GM23338 (cell line): ENCODE measurements around the gene GADD45B. TPM values are rescaled to one million over a fixed set of nuclear protein-coding genes. Genes with fewer than 3 reads are reported as not detected.

ENCODE experiments used
- ATAC-seq: fragments of 200-7000 bp; cut with Tn5 transposase; 3 replicates; pipeline ENCODE4 v1.9.1; 2020
- DNase-seq: peaks from one replicate; pipeline ENCODE4 v3.0.0-alpha.2; 2015; ENCODE audit warnings: low spot score
- H2AFZ ChIP-seq: fragments of 200-600 bp; sonication (generic); 2 replicates; pipeline ENCODE4 v1.8.0; 2016; ENCODE audit warnings: antibody characterized with exemption, mild to moderate bottlenecking, moderate library complexity
- H3F3A ChIP-seq: fragments of 200-600 bp; sonication (generic); replicated peaks from 2 replicates; pipeline ENCODE4 v1.8.0; 2017; ENCODE audit warnings: antibody characterized with exemption, mixed run types, low read depth
- H3K27ac ChIP-seq: fragments of 200-600 bp; sonication (generic); 2 replicates; pipeline ENCODE4 v1.6.1; 2016; ENCODE audit warnings: low read depth
- H3K27me3 ChIP-seq: fragments of 200-600 bp; sonication (generic); 2 replicates; pipeline ENCODE4 v1.8.0; 2016; ENCODE audit warnings: mild to moderate bottlenecking, mixed run types, moderate library complexity; ENCODE audit not compliant: insufficient read depth
- H3K36me3 ChIP-seq: fragments of 200-600 bp; sonication (generic); 2 replicates; pipeline ENCODE4 v1.8.0; 2016; ENCODE audit warnings: mild to moderate bottlenecking; ENCODE audit not compliant: insufficient read depth
- H3K4me1 ChIP-seq: fragments of 200-600 bp; sonication (generic); 2 replicates; pipeline ENCODE4 v1.8.0; 2016; ENCODE audit warnings: mild to moderate bottlenecking, moderate library complexity; ENCODE audit not compliant: insufficient read depth
- H3K4me2 ChIP-seq: fragments of 200-600 bp; sonication (generic); 2 replicates; pipeline ENCODE4 v1.7.1; 2017; ENCODE audit warnings: mixed run types
- H3K4me3 ChIP-seq: fragments of 200-600 bp; sonication (generic); 2 replicates; pipeline ENCODE4 v1.6.1; 2016; ENCODE audit warnings: mixed run types
- H3K79me2 ChIP-seq: fragments of 200-600 bp; sonication (generic); replicated peaks from 2 replicates; pipeline ENCODE4 v1.8.0; 2017; ENCODE audit warnings: mild to moderate bottlenecking; ENCODE audit not compliant: insufficient read depth
- H3K9me2 ChIP-seq: fragments of 200-600 bp; sonication (generic); 2 replicates; pipeline ENCODE4 v1.8.0; 2017; ENCODE audit not compliant: insufficient read depth
- H4K20me1 ChIP-seq: fragments of 200-600 bp; sonication (generic); replicated peaks from 2 replicates; pipeline ENCODE4 v1.8.0; 2017; ENCODE audit warnings: mild to moderate bottlenecking; ENCODE audit not compliant: insufficient read depth
- H3K27ac Mint-ChIP-seq: 2 replicates; pipeline ENCODE4 v1.8.0; 2020; ENCODE audit warnings: inconsistent platforms, mild to moderate bottlenecking, moderate library complexity, mixed read lengths
- H3K27me3 Mint-ChIP-seq: 3 replicates; pipeline ENCODE4 v1.8.0; 2022; ENCODE audit warnings: low read depth, mild to moderate bottlenecking, moderate library complexity, mixed read lengths, inconsistent platforms; ENCODE audit not compliant: insufficient read depth, poor library complexity
- H3K36me3 Mint-ChIP-seq: 3 replicates; pipeline ENCODE4 v1.8.0; 2021; ENCODE audit warnings: low read depth, mild to moderate bottlenecking, inconsistent platforms, moderate library complexity, mixed read lengths
- H3K4me1 Mint-ChIP-seq: 3 replicates; pipeline ENCODE4 v1.8.0; 2020; ENCODE audit warnings: mild to moderate bottlenecking, inconsistent platforms, mixed read lengths
- H3K4me3 Mint-ChIP-seq: 3 replicates; pipeline ENCODE4 v1.8.0; 2021; ENCODE audit warnings: moderate library complexity, mild to moderate bottlenecking, inconsistent platforms, mixed read lengths
- H3K9me3 Mint-ChIP-seq: 3 replicates; pipeline ENCODE4 v1.8.0; 2020; ENCODE audit warnings: moderate library complexity, mild to moderate bottlenecking, inconsistent platforms, mixed read lengths
- EZH2 ChIP-seq: fragments of 200-600 bp; sonication (generic); IDR thresholded peaks from one replicate; pipeline ENCODE4 v1.8.0; 2017; ENCODE audit warnings: antibody characterized with exemption, mild to moderate bottlenecking, low read depth; ENCODE audit not compliant: unreplicated experiment
- EZH2phosphoT487 ChIP-seq: fragments of 200-600 bp; sonication (generic); IDR thresholded peaks from one replicate; pipeline ENCODE4 v1.8.1; 2018; ENCODE audit warnings: antibody characterized with exemption; ENCODE audit not compliant: unreplicated experiment
- REST ChIP-seq: IDR thresholded peaks from one replicate; pipeline ENCODE4 v1.6.1; 2018; ENCODE audit warnings: antibody characterized with exemption; ENCODE audit not compliant: unreplicated experiment
- polyA plus RNA-seq: library from polyadenylated mRNA; unstranded; fragments of >200 nt; fragmentation: Nextera tagmentation; extraction: Ambion mirVana; gene quantifications from 2 replicates; pipeline ENCODE4 v1.2.1, GENCODE V29; 2016
- total RNA-seq: library from RNA; depleted of rRNA; stranded (reverse); fragments of >200 nt; shearing (Covaris generic); gene quantifications from 2 replicates; pipeline ENCODE4 v1.2.3, GENCODE V29; 2014
- TF ChIP-seq, protein P1 (sequence below), 2 experiments: fragments of 200-600 bp in 1 of 2; sonication (generic) in 1 of 2; conservative IDR thresholded peaks; 2 replicates each; pipeline versions ENCODE4 v1.5.1 to v1.6.1; 2016 to 2017; ENCODE audit warnings: antibody characterized with exemption in 2 of 2, low read depth in 2 of 2, mild to moderate bottlenecking in 2 of 2, moderate library complexity in 1 of 2

Gene GADD45B
- total and polyA plus RNA-seq, 2 experiments from 2014 or later = 12.3 to 16.6 TPM

DNA sequence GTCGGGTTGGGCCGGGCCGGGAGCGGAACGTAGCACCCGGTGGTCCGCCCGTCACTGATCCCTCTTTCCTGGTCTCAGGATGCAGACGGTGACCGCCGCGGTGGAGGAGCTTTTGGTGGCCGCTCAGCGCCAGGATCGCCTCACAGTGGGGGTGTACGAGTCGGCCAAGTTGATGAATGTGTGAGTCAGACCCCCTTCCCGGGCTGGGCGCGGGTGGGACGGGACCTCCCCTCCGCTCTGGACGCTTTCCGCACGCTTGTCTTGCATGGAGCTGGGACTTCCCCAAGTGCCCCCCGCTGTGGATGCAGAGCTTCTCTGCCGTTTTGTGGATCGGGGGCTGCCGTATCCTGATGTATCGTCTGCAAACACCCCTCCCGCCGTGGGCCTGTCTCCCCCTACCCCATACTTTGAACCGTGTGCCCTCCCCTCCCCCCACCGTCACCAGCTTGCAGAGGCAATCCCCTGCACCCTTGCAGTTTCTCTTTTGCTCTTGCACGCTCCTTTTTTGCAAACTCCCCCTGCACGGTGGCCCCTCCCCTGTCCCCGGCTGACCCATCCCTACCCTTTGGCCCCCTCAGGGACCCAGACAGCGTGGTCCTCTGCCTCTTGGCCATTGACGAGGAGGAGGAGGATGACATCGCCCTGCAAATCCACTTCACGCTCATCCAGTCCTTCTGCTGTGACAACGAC, 669 bp downstream of the GADD45B start:
- no peaks in the 10 kb centered on the region for H3K9me2 ChIP-seq
- H3K79me2 ChIP-seq = peaks cover 8% of the 10 kb centered on the region; the same call in 1 of the 2 replicates
- no peak overlapping the region for H2AFZ ChIP-seq
- H3K27me3 ChIP-seq = peaks cover 49% of the 10 kb centered on the region
- peak; percentile 6 for ATAC-seq
- H3K4me3 Mint-ChIP-seq = peak overlapping the region; percentile 93
- peaks cover 6% of the 10 kb centered on the region; the same call in 1 of the 3 replicates for H3K9me3 Mint-ChIP-seq
- peaks cover 20% of the 10 kb centered on the region; the same call in 2 of the 3 replicates for H3K4me1 Mint-ChIP-seq
- H3K4me2 ChIP-seq = peak overlapping the region; percentile 99
- H3F3A ChIP-seq = peaks cover 15% of the 10 kb centered on the region; the same call in 1 of the 2 replicates
- H3K27ac ChIP-seq = no peak overlapping the region
- H3K27me3 Mint-ChIP-seq = peaks cover 55% of the 10 kb centered on the region
- H3K36me3 Mint-ChIP-seq = peaks cover 7% of the 10 kb centered on the region; the same call in 2 of the 3 replicates
- H3K4me3 ChIP-seq = peak overlapping the region; percentile 99
- no peak overlapping the region for H3K27ac Mint-ChIP-seq
- no peaks in the 10 kb centered on the region for H3K36me3 ChIP-seq
- TF ChIP-seq, protein P1, sequence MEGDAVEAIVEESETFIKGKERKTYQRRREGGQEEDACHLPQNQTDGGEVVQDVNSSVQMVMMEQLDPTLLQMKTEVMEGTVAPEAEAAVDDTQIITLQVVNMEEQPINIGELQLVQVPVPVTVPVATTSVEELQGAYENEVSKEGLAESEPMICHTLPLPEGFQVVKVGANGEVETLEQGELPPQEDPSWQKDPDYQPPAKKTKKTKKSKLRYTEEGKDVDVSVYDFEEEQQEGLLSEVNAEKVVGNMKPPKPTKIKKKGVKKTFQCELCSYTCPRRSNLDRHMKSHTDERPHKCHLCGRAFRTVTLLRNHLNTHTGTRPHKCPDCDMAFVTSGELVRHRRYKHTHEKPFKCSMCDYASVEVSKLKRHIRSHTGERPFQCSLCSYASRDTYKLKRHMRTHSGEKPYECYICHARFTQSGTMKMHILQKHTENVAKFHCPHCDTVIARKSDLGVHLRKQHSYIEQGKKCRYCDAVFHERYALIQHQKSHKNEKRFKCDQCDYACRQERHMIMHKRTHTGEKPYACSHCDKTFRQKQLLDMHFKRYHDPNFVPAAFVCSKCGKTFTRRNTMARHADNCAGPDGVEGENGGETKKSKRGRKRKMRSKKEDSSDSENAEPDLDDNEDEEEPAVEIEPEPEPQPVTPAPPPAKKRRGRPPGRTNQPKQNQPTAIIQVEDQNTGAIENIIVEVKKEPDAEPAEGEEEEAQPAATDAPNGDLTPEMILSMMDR (conservative IDR thresholded peaks at IDR 0.05; ENCODE audit: low read depth in 2 of 2) = no peak
- no peak for TF ChIP-seq REST
- TF ChIP-seq EZH2 = peak; percentile 11
- DNase-seq = peak; percentile 74
- peaks cover 8% of the 10 kb centered on the region for H4K20me1 ChIP-seq
- H3K4me1 ChIP-seq = peaks cover 10% of the 10 kb centered on the region; the same call in 1 of the 2 replicates

DNA sequence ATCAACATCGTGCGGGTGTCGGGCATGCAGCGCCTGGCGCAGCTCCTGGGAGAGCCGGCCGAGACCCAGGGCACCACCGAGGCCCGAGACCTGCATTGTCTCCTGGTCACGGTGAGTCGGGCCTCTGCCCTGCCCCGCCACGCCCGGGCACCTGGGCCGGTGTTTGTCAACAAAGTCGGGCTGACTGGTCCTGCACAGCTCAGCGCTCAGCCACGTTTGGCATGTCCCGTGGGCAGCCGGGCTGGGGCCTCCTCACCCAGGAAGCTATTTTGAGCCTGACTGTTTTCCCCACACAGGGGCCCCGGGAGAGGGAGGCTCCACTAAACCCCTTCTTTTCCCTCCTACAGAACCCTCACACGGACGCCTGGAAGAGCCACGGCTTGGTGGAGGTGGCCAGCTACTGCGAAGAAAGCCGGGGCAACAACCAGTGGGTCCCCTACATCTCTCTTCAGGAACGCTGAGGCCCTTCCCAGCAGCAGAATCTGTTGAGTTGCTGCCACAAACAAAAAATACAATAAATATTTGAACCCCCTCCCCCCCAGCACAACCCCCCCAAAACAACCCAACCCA, 1.3 kb downstream of the GADD45B start:
- Mint-ChIP-seq H3K36me3 (peaks cover 7% of the 10 kb centered on the region; the same call in 2 of the 3 replicates), H3K9me3 (peaks cover 8% of the 10 kb centered on the region; the same call in 2 of the 3 replicates), H3K4me3 (peak overlapping the region; percentile 93), H3K4me1 (peaks cover 20% of the 10 kb centered on the region; the same call in 2 of the 3 replicates), H3K27me3 (peaks cover 55% of the 10 kb centered on the region), H3K27ac (no peak overlapping the region)
- Histone ChIP-seq H3K9me2 (no peaks in the 10 kb centered on the region), H4K20me1 (peaks cover 8% of the 10 kb centered on the region), H3K4me3 (peak overlapping the region; percentile 99), H2AFZ (no peak overlapping the region), H3K4me2 (peak overlapping the region; percentile 99), H3K4me1 (peaks cover 10% of the 10 kb centered on the region; the same call in 1 of the 2 replicates), H3F3A (peaks cover 15% of the 10 kb centered on the region; the same call in 1 of the 2 replicates), H3K27ac (no peak overlapping the region), H3K36me3 (no peaks in the 10 kb centered on the region), H3K27me3 (peaks cover 49% of the 10 kb centered on the region), H3K79me2 (peaks cover 8% of the 10 kb centered on the region; the same call in 1 of the 2 replicates)
- DNase-seq (no peak), ATAC-seq (no peak)
- no peak for TF ChIP-seq EZH2phosphoT487
- TF ChIP-seq, protein P1 (conservative IDR thresholded peaks at IDR 0.05; ENCODE audit: low read depth in 2 of 2) = no peak
- TF ChIP-seq EZH2 = peak; percentile 17
